ENCODE measurements around the gene CRYGD. TPM values are rescaled to one million over a fixed set of nuclear protein-coding genes. Genes with fewer than 3 reads are reported as not detected.

Gene CRYGD
- total RNA-seq, 1 experiment from 2014 or later = not detected

GRCh38 chr2:208083807-208084206, 40.5 kb downstream of the CRYGD start:
- DNase-seq (ENCODE audit: low read depth) = no peak

DNA sequence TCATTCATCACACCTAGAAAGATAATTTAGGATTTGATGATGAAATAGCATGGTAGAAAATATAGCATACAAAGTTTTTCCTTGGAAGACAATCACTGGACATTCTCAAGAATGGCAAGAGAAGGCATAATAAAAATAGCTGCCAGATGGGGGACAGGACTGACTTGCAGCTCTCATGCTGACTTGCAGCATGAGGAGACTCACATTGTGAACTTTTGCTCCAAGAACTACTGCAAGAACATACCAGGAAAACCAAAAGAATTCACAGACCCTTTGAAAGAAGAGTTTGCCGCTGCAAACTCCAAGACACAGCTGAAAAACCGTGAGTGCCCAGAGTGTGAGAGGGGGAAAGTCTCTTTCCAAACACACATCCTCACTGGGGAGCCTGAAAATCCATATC, 47.0 kb downstream of the CRYGD start:
- DNase-seq (ENCODE audit: low read depth) = no peak

GRCh38 chr2:208074610-208075356, 49.5 kb downstream of the CRYGD start:
- no peak for DNase-seq (ENCODE audit: low read depth)

DNA sequence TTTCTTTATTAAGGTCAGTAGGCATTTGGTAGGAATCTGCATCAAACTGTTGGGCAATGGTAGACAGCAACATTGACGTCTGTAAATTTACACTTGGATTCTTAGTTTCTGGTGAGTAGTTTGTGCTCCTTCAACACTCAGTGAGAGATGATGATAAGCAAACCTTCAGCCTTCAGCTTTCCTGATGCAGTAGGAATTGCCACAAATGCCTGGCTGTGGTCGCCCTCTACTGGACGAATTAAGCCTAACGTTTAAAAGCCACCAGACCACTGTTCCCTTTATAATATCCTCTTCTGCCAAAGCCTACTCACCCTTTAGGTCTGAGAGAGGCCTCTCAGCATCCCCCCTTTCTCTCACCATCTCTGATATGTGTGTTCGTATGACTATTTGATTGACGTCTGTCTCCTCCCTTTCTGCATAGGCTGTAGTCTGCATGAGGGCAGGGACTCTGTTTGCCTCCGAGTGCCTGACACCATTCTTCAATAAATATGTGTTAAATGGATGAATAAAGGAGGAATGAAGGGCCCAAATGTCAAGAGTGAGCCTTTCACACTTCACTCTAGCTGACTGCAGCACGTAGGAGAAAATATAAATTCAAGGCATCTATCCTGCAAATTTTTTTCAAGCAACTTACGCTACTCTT, 52.0 kb downstream of the CRYGD start:
- peak; percentile 61 for DNase-seq (ENCODE audit: low read depth)

Other genes with a start within 250 kb of the CRYGD start
- gene PLEKHM3, start 99.0 kb downstream of the CRYGD start, total RNA-seq (2014; rRNA removed; shearing (Covaris generic)) = 6.7 and 6.8 TPM in 2 replicates
- not detected in 2 replicates for gene CRYGC, start 5.3 kb upstream of the CRYGD start, total RNA-seq (2014; rRNA removed; shearing (Covaris generic))
- gene CRYGB, start 21.6 kb upstream of the CRYGD start, total RNA-seq (2014; rRNA removed; shearing (Covaris generic)) = not detected in 2 replicates
- gene CRYGA, start 39.1 kb upstream of the CRYGD start, total RNA-seq (2014; rRNA removed; shearing (Covaris generic)) = not detected in 2 replicates
- not detected in 2 replicates for gene C2orf80, start 65.5 kb upstream of the CRYGD start, total RNA-seq (2014; rRNA removed; shearing (Covaris generic))
- 137 and 150 TPM in 2 replicates for gene IDH1, start 130.5 kb upstream of the CRYGD start, total RNA-seq (2014; rRNA removed; shearing (Covaris generic))
- 23.1 and 23.8 TPM in 2 replicates for gene PIKFYVE, start 141.7 kb upstream of the CRYGD start, total RNA-seq (2014; rRNA removed; shearing (Covaris generic))

All from RPMI7951 (cell line).